Measurements from ENCODE around the gene NOL4L.
"Not testable (repeated sequence)": the region's sequence is repeated elsewhere in the genome, so short reads cannot be mapped to it uniquely, and the experiment has no call there.

The NOL4L gene

DNA sequence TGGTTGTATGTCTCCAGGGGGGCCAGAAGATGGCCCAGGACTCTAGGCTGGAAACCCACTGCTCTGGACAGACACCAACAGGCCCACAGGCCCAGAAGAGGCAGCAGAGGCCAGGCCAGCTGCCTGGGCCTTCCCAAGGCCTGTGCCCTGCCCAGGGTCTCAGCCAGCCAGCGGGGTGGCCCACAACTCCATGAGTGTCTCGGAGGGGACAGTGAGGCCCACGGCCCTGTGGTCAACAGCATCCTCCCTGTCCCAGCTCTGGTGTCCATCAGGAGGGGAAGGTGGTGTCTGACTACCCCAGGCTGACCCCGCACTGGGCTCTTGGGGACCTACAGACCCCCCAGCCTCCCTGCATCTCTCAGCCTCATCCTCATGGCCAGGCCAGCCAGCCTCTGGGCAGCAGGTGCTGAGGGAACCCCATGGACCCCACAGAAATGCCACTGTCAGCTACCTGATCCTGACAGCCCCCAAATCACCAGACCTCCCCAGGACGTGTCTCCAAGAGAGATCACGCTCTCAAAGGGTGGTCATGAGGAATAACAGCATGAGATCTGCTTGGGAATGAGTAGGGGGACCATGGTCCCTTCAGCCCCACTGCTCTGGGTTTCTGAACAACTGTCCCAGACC, 112.4 kb downstream of the NOL4L start:
- Histone ChIP-seq H3K36me3 (ENCODE audit: insufficient read depth, low read length) (no peaks in the 10 kb centered on the region), H3K9ac (ENCODE audit: low read depth, low read length) (no peak overlapping the region), H3K4me1 (ENCODE audit: insufficient read depth, low read length) (peaks cover 26% of the 10 kb centered on the region)

DNA sequence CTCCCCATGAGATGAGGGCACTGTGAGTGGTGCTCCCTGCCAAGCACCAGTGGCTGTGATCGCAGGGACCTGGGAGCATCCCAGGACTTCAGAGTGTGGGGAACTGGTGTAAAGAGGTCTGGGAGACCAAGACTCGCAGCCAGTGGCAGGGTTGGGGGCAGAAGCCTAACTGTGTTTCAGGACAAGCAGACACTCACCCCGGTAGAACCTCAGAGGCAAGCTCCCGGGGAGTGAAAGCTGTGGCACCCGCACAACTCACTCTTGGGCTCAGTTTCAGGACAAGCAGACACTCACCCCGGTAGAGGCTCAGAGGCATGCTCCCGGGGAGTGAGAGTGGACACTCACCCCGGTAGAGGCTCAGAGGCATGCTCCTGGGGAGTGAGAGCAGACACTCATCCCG, 114.2 kb downstream of the NOL4L start:
- Histone ChIP-seq H3K36me3 (ENCODE audit: insufficient read depth, low read length) (no peaks in the 10 kb centered on the region), H3K9me3 (ENCODE audit: control insufficient read depth, insufficient read depth, low read length) (no peaks in the 10 kb centered on the region), H3K4me1 (ENCODE audit: insufficient read depth, low read length) (peaks cover 13% of the 10 kb centered on the region), H3K9ac (ENCODE audit: low read depth, low read length) (no peak overlapping the region)

More for the DNA sequence above, 112.4 kb downstream of the NOL4L start:
- no peaks in the 10 kb centered on the region for H3K9me3 ChIP-seq (ENCODE audit: control insufficient read depth, insufficient read depth, low read length)

DNA sequence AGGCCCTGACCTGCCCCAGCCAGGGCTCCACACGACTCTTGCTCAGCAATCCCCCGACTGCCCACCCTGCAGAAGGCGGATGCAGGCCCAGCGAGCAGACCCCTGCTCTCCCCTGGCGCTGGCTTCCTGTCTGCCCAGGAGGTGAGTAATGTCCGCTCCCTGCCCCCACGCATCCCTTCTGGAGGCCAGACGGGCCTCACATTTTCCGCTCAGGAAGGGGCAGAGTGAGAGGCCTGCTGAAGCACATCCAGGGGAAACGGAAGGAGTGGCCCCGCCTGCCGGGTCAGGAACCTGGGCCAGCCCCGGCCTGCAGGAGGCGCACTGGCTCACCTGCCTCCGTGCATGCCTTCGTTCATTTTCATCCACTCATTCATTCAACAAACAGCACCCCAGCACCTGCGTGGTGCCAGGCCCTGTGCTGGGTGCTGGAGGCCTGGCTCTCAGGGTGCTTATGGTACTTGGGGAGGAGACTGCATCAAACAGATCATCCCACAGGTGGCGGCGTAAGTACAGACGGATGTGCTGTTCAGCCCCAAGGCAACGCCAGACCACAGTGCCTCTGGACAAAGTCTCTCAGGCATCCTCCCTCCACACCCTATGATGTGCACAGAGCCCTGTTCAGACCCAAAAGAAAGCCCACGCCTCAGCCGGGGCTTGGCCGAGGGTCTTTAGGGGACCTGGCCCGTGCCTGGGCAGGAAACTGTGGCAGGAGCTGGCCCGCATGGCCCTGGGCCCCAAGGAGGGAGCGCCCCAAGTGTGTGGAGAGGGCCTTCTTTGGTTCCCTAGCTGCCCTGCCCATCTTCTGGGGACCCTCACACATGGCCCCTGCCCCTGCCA, 114.9 kb downstream of the NOL4L start:
- no peaks in the 10 kb centered on the region for H3K36me3 ChIP-seq (ENCODE audit: insufficient read depth, low read length)
- H3K9me3 ChIP-seq (ENCODE audit: control insufficient read depth, insufficient read depth, low read length), result no peaks in the 10 kb centered on the region
- peaks cover 13% of the 10 kb centered on the region for H3K4me1 ChIP-seq (ENCODE audit: insufficient read depth, low read length)
- no peak overlapping the region for H3K9ac ChIP-seq (ENCODE audit: low read depth, low read length)

DNA sequence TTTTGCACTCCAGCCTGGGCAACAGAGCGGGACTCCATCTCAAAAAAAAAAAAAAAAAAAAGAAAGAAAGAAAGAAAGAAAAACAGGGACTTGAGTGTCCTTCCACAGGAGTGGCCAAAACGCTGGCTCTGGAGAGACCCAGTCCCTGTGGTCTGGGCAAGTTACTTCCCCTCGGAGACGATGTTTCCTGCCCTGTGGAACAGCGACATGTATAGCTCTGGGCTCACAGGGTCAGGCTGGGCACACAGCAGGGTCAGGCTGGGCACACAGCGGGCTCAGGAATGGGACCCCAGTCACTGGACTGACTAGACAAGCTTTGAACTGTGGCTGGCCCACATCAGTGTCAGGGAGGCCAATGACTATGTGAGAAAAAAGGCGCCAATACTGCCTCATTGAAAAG, 116.3 kb downstream of the NOL4L start:
- no peaks in the 10 kb centered on the region for H3K9me3 ChIP-seq (ENCODE audit: control insufficient read depth, insufficient read depth, low read length)
- no peak overlapping the region for H3K9ac ChIP-seq (ENCODE audit: low read depth, low read length)
- no peaks in the 10 kb centered on the region for H3K36me3 ChIP-seq (ENCODE audit: insufficient read depth, low read length)
- H3K4me1 ChIP-seq (ENCODE audit: insufficient read depth, low read length), result peaks cover 10% of the 10 kb centered on the region

DNA sequence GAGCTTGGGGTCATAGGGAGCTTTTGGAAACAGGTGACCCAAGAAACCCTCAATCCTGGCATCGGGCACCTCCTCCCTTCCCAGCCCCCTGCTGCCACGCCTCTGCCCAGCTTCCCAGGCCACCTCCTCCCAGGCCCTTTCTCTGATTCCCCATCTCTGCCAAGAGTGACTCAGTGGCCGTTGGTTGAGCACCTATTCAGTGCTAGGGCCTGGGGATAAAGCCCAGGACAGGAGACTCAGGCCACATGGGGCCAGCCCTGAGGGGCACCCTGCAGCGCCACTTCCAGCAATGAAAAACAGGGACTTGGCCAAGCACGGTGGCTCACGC, 116.9 kb downstream of the NOL4L start:
- H3K9me3 ChIP-seq (ENCODE audit: control insufficient read depth, insufficient read depth, low read length), result no peaks in the 10 kb centered on the region
- H3K36me3 ChIP-seq (ENCODE audit: insufficient read depth, low read length), result no peaks in the 10 kb centered on the region
- no peak overlapping the region for H3K9ac ChIP-seq (ENCODE audit: low read depth, low read length)
- H3K4me1 ChIP-seq (ENCODE audit: insufficient read depth, low read length), result peaks cover 14% of the 10 kb centered on the region

DNA sequence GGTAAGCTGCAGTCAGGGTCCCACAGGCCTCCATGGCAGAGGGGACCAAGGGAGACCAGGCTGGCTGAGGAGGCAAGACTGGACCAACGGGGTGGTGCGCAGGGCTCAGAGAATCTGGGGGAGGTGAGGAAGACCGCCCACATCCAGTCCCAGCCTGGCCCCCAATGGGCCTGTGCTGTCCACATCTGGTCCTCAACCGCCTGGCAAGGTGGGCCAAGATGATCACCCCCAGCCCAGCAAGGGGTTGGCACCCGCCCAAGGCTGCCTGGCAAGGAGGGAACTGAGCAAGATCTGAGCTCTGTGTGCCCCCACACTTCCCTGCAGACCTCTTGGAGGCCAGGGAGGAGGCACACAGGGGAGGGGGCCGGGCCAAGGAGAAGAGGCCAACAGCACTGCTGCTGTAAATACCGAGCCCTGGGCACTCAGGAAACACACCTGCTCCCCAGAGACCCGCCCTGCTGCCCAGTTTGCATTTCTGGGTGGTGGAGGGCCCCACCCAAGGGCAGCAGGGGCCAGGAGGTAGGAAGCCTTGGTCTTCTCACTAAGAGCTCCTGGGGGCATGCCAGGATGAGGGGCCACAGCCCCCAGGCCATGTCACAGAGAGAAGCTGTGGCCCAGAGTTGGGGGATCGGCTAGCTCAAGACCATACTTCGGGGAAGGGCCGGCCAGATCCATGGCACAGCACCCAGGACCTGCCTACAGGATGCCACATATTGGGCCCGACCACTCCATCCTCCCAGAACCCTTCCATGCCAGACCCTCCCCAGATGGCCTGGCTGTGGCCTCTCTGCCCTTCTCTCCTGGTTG, 117.4 kb downstream of the NOL4L start:
- no peaks in the 10 kb centered on the region for H3K9me3 ChIP-seq (ENCODE audit: control insufficient read depth, insufficient read depth, low read length)
- no peaks in the 10 kb centered on the region for H3K36me3 ChIP-seq (ENCODE audit: insufficient read depth, low read length)
- H3K9ac ChIP-seq (ENCODE audit: low read depth, low read length), result no peak overlapping the region
- peaks cover 15% of the 10 kb centered on the region for H3K4me1 ChIP-seq (ENCODE audit: insufficient read depth, low read length)

DNA sequence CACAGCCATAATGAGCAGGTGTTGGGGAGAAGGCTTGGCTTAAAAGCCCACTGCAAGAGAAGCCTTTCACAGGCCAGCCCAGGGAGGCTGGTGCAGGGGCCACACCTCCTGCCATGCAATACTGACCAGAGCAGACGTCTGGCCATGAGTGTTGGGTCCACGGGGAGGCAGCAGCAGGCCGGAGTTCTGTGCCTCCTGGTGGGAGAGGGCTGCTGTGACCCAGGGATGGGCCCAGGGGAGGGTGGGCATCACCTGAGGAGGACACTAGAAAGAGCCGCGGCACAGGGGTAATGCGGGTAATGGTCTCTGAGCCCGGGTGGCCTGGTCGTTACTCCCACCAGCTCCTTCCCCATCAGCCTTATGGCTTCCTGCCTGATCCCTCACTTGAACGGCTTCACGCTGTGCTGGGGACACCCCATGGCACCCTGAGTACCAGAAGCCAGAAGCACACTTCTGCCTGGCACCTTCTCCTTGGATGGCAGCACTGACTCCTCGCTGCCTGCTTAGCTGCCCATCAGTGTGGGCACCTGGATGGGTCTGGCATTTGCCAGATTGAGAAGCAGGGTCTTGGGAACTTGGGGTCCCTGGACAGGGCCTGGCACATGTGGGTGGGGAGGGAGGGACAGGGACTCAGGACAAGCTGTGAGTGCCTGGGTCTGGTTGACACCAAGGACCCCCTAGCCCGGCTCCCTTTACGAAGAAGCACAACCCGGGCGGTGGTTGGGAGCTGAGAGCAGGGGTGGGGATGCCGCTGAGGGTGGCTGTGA, 118.2 kb downstream of the NOL4L start:
- peaks cover 15% of the 10 kb centered on the region for H3K4me1 ChIP-seq (ENCODE audit: insufficient read depth, low read length)
- no peak overlapping the region for H3K9ac ChIP-seq (ENCODE audit: low read depth, low read length)
- no peaks in the 10 kb centered on the region for H3K9me3 ChIP-seq (ENCODE audit: control insufficient read depth, insufficient read depth, low read length)
- H3K36me3 ChIP-seq (ENCODE audit: insufficient read depth, low read length), result no peaks in the 10 kb centered on the region

DNA sequence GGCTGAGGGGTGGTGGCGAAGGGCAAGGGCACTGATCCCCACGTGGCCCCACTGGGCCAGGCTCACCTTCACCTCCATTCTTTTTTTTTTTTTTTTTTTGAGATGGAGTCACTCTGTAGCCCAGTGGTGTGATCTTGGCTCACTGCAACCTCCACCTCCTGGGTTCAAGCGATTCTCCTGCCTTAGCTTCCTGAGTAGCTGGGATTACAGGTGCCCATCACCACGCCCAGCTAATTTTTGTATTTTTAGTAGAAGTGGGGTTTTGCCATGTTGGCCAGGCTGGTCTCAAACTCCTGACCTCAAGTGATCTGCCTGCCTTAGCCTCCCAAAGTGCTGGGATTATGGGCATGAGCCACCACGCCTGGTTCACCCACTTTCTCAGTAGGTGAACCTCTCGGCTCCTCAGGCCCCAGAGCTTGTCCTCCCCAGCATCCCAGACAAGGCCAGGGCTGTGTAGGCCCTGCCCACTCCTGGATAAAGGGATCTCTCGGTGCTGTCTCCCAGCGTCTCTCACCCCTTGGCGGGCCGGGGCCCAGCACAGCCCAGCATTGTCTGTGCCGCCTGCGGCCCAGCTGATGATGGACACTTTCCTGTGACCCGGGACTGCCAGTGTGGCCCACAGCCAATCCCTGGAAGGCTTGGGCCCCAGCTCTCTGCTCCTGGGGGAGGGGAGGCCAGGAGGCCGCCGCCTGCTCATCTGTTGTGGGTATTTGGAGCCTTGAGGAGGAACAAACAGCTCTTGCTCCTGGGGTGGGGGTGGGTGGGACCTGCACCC, 119.0 kb downstream of the NOL4L start:
- H3K9me3 ChIP-seq (ENCODE audit: control insufficient read depth, insufficient read depth, low read length); H3K36me3 ChIP-seq (ENCODE audit: insufficient read depth, low read length); H3K9ac ChIP-seq (ENCODE audit: low read depth, low read length): not testable (repeated sequence)
- peaks cover 15% of the 10 kb centered on the region for H3K4me1 ChIP-seq (ENCODE audit: insufficient read depth, low read length)

DNA sequence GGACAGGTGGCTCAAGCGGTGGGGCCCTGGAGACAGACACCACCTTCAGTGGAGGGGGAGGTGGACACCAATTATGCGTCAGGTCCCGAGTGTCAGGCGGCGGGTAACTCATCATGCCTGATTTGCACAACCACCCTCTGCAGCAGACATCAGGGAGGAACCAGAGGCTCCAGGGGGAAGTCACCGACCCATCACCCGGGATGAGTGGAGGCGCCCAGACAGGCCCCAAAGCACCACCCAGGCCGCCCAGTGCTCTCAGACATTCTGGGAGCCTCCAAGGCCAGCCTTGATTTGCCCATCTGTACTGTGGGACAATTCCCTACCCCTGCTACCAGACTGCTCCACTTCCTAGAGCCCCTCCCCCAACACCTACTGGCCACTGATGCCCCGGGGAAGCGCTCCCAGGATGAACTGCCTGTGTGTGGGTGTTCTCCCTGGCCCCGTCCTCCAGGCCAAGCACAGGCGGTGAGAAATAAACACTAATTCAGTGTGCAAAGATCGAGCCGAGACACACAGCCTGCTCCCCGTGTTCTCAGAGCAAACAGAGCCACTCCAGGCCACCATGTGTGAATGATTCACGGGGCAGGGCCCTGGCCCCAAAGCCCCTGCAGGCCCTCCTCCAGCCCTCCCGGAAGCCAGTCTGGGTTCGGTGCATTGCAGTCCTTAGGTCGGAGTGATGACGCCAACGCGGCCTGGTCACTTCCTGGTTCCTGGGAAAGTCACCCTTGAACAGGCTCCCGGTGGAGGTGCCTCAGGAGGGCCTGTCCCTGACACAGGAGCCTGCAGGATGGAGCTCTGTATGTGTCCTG, 119.8 kb downstream of the NOL4L start:
- Histone ChIP-seq H3K9ac (ENCODE audit: low read depth, low read length) (no peak overlapping the region), H3K4me1 (ENCODE audit: insufficient read depth, low read length) (peaks cover 15% of the 10 kb centered on the region), H3K9me3 (ENCODE audit: control insufficient read depth, insufficient read depth, low read length) (no peaks in the 10 kb centered on the region), H3K36me3 (ENCODE audit: insufficient read depth, low read length) (no peaks in the 10 kb centered on the region)

DNA sequence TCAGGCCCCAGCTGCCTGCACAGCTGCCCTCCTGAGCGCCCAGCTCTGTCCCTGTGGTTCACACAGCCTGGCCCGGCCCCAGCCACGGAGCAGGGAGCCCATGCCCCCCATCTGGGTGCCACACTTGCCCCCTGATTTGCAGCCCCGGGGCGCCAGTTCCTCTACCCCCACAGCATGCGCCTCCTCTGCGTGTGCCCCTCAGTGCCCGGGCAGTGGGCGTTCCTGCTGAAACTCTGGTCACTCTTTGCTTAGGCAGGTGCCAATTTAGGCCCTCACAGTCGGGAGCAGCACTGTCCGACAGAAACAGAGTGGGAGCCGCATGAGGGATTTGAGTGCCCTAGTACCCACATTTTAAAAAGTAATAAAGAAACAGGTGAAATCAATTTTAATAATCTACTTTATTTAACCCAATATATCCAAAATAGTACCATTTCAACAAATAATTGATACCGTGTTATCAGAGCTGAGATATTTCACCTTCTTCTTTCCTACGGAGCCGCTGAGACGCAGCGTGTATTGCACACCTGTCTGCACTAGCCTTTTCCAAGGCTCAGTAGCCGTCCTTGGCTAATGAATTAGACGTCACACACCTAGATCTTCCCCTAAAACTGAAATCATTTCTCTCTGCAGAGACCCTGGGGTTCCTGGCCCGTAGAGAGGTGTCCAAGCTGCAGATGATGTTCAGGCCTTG, 120.6 kb downstream of the NOL4L start:
- H3K36me3 ChIP-seq (ENCODE audit: insufficient read depth, low read length), result no peaks in the 10 kb centered on the region
- no peak overlapping the region for H3K9ac ChIP-seq (ENCODE audit: low read depth, low read length)
- H3K9me3 ChIP-seq (ENCODE audit: control insufficient read depth, insufficient read depth, low read length), result no peaks in the 10 kb centered on the region
- H3K4me1 ChIP-seq (ENCODE audit: insufficient read depth, low read length), result peaks cover 11% of the 10 kb centered on the region

DNA sequence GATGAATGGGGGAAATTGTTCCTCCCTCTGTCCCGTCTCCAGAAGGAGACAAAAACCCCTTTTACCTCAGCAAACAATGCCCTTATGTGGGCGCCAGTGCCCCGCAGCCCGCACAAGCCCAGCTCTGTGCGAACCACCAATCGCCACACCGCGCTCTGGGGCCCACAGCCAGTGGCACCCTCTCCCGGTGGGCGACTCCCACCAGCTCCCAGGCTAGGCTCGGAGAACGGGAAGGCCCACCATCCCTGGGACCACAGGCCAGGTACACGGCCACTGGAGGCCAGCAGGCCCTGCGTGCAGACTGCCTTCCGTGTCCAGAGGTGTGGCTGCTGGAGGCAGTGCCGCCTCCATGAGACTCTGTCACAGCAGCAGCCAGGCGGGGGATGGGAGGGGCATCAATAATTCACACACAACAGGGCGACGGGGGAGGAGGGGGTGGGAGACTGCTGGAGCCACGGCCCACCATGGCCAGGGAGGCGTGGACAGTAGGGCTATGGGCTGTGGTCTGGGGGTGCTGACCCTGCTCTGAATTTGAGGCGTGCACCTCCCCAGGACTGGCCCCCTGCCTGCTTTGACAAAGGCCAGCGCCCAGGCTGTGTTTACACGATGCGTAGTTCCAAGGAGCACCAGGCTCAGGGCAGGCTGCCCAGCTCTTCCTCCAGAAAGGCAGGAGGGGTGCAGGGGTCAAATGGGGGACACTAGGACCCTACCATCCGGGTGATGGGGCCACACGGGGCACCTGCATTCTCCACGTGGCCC, 121.3 kb downstream of the NOL4L start:
- Histone ChIP-seq H3K9me3 (ENCODE audit: control insufficient read depth, insufficient read depth, low read length) (no peaks in the 10 kb centered on the region), H3K4me1 (ENCODE audit: insufficient read depth, low read length) (peaks cover 10% of the 10 kb centered on the region; the same call in 1 of the 2 replicates), H3K36me3 (ENCODE audit: insufficient read depth, low read length) (no peaks in the 10 kb centered on the region), H3K9ac (ENCODE audit: low read depth, low read length) (no peak overlapping the region)
